Neutrophil (primary cell): ENCODE data around the gene BDKRB1.

Experiments used
- H3K27ac ChIP-seq: fragments of 200-600 bp; sonication (generic); 2 replicates; pipeline ENCODE4 v1.5.1; 2016; ENCODE audit warnings: mild to moderate bottlenecking, moderate library complexity
- H3K27me3 ChIP-seq: fragments of 200-600 bp; sonication (generic); 2 replicates; pipeline ENCODE4 v1.6.0; 2016; ENCODE audit warnings: mild to moderate bottlenecking
- H3K36me3 ChIP-seq: fragments of 200-600 bp; sonication (generic); 2 replicates; pipeline ENCODE4 v1.5.1; 2017
- H3K4me1 ChIP-seq, 2 experiments: fragments of 200-600 bp in 1 of 2; sonication (generic) in 1 of 2; 1 replicate in 1 of 2; 2 replicates in 1 of 2; pipeline versions ENCODE4 v1.5.1 to v1.6.1; 2013 to 2016; ENCODE audit warnings: low read depth in 1 of 2, low read length in 1 of 2, mild to moderate bottlenecking in 1 of 2, moderate library complexity in 1 of 2; ENCODE audit not compliant: control insufficient read depth in 1 of 2, insufficient read depth in 1 of 2
- H3K4me3 ChIP-seq, 2 experiments: fragments of 200-600 bp in 1 of 2; sonication (generic) in 1 of 2; 1 replicate in 1 of 2; 2 replicates in 1 of 2; pipeline ENCODE4 v1.5.1; 2013 to 2016; ENCODE audit warnings: low read depth in 1 of 2, low read length in 1 of 2, mild to moderate bottlenecking in 1 of 2, moderate library complexity in 1 of 2
- H3K9me3 ChIP-seq: fragments of 200-600 bp; sonication (generic); 2 replicates; pipeline ENCODE4 v1.5.1; 2016
- CTCF ChIP-seq: fragments of 200-600 bp; sonication (generic); IDR thresholded peaks from 2 replicates; pipeline ENCODE4 v1.5.1; 2016; ENCODE audit warnings: antibody characterized with exemption

The BDKRB1 gene

GRCh38 chr14:96275177-96276112 is 19.4 kb downstream of the BDKRB1 start:
- peak; percentile 54 for TF ChIP-seq CTCF
- H3K27ac ChIP-seq = no peak overlapping the region
- H3K4me1 ChIP-seq = no peaks in the 10 kb centered on the region
- H3K27me3 ChIP-seq = peaks cover 5% of the 10 kb centered on the region
- no peak overlapping the region for H3K4me3 ChIP-seq
- peaks cover 4% of the 10 kb centered on the region for H3K36me3 ChIP-seq
- peaks cover 6% of the 10 kb centered on the region for H3K9me3 ChIP-seq

GRCh38 chr14:96277890-96278289 is 21.9 kb downstream of the BDKRB1 start:
- peaks cover 5% of the 10 kb centered on the region for H3K27me3 ChIP-seq
- H3K4me3 ChIP-seq = no peak overlapping the region
- H3K9me3 ChIP-seq = peaks cover 6% of the 10 kb centered on the region
- H3K27ac ChIP-seq = no peak overlapping the region
- no peaks in the 10 kb centered on the region for H3K4me1 ChIP-seq
- H3K36me3 ChIP-seq = peaks cover 9% of the 10 kb centered on the region
- TF ChIP-seq CTCF = no peak

- peaks cover 5% of the 10 kb centered on the region for H3K27me3 ChIP-seq
- H3K4me3 ChIP-seq = no peak overlapping the region
- H3K36me3 ChIP-seq = peaks cover 25% of the 10 kb centered on the region
- H3K27ac ChIP-seq = no peak overlapping the region
- no peaks in the 10 kb centered on the region for H3K4me1 ChIP-seq
- peaks cover 6% of the 10 kb centered on the region for H3K9me3 ChIP-seq
- no peak for TF ChIP-seq CTCF
Observed at GRCh38 chr14:96279564-96279963, 23.6 kb downstream of the BDKRB1 start.

- peaks cover 30% of the 10 kb centered on the region for H3K36me3 ChIP-seq
- TF ChIP-seq CTCF = no peak
- H3K4me3 ChIP-seq = no peak overlapping the region
- peaks cover 6% of the 10 kb centered on the region for H3K9me3 ChIP-seq
- H3K27me3 ChIP-seq = peaks cover 3% of the 10 kb centered on the region
- H3K27ac ChIP-seq = no peak overlapping the region
- no peaks in the 10 kb centered on the region for H3K4me1 ChIP-seq
Observed at GRCh38 chr14:96280104-96280503, 24.1 kb downstream of the BDKRB1 start.

- peaks cover 6% of the 10 kb centered on the region for H3K9me3 ChIP-seq
- no peak overlapping the region for H3K27ac ChIP-seq
- H3K4me1 ChIP-seq = no peaks in the 10 kb centered on the region
- no peak for TF ChIP-seq CTCF
- no peak overlapping the region for H3K4me3 ChIP-seq
- H3K36me3 ChIP-seq = peaks cover 39% of the 10 kb centered on the region
- H3K27me3 ChIP-seq = no peaks in the 10 kb centered on the region
Observed at GRCh38 chr14:96281486-96281885, 25.5 kb downstream of the BDKRB1 start.
